K562 (cell line): ENCODE measurements around the gene TRAF5. TPM values are rescaled to one million over a fixed set of nuclear protein-coding genes. Genes with fewer than 3 reads are reported as not detected.

Experiments used
- ATAC-seq: fragments of 200-7000 bp; cut with Tn5 transposase; 3 replicates; pipeline ENCODE4 v1.9.1; 2020; ENCODE audit warnings: moderate library complexity
- BruUV-seq: library from RNA; stranded (reverse); fragments of 400-500 nt; replicated peaks from 2 replicates; lab custom pipeline; 2021; lab: Mats Ljungman, UMichigan
- CTCF ChIA-PET: fragments of 300-600 bp; formaldehyde crosslinking; extraction: SDS; loops from one replicate; lab custom pipeline; 2021; ENCODE audit warnings: low intra/inter-chr PET ratio; lab: Yijun Ruan, JAX
- POLR2A ChIA-PET: fragments of 300-600, 350-650 bp; sonication (Branson Sonifier 250); formaldehyde crosslinking; extraction: SDS; loops from one replicate; lab custom pipeline; 2021; ENCODE audit warnings: antibody characterized with exemption, inconsistent platforms; lab: Yijun Ruan, JAX
- DNase-seq, 4 experiments: peaks; one replicate each; pipeline versions ENCODE4 v3.0.0 to v3.0.0-alpha.2; 2011 to 2018; ENCODE audit warnings: low spot score in 3 of 4, mixed read lengths in 3 of 4; ENCODE audit errors: extremely low read depth in 1 of 4
- FAIRE-seq: peaks from 2 replicates; lab custom pipeline; 2011; peaks lifted over from hg19 to GRCh38; lab: Jason Lieb, UNC
- H2AFZ ChIP-seq: 2 replicates; pipeline ENCODE4 v1.6.0; 2011; ENCODE audit warnings: low read depth, low read length, control low read depth, inconsistent platforms
- H3K27ac ChIP-seq: fragments of 200-600 bp; 3 replicates; pipeline ENCODE4 v1.8.0; 2011; ENCODE audit warnings: low read depth, mild to moderate bottlenecking, control low read depth, inconsistent platforms, low read length, moderate library complexity, mixed read lengths; ENCODE audit errors: extremely low read depth
- H3K27me3 ChIP-seq, 2 experiments: fragments of 300-600 bp in 1 of 2; 2 replicates in 1 of 2; 3 replicates in 1 of 2; pipeline versions ENCODE4 v1.6.0 to v1.8.0; 2011; ENCODE audit warnings: inconsistent platforms in 2 of 2, low read length in 2 of 2, mild to moderate bottlenecking in 1 of 2, mixed read lengths in 1 of 2, moderate library complexity in 1 of 2; ENCODE audit not compliant: control insufficient read depth in 2 of 2, insufficient read depth in 2 of 2
- H3K36me3 ChIP-seq: fragments of 300-600 bp; 3 replicates; pipeline ENCODE4 v1.8.0; 2011; ENCODE audit warnings: mild to moderate bottlenecking, low read length, inconsistent platforms; ENCODE audit not compliant: control insufficient read depth, insufficient read depth
- H3K4me1 ChIP-seq, 2 experiments: fragments of 200-600 bp in 1 of 2; replicated peaks in 1 of 2; 2 replicates in 1 of 2; 3 replicates in 1 of 2; pipeline versions ENCODE4 v1.5.1 to v1.8.0; 2011; ENCODE audit warnings: inconsistent platforms in 2 of 2, low read length in 2 of 2, mild to moderate bottlenecking in 1 of 2, mixed read lengths in 1 of 2, moderate library complexity in 1 of 2; ENCODE audit not compliant: control insufficient read depth in 2 of 2, insufficient read depth in 2 of 2
- H3K4me2 ChIP-seq: 2 replicates; pipeline ENCODE4 v1.6.1; 2011; ENCODE audit warnings: low read length, control low read depth, inconsistent platforms, mixed read lengths; ENCODE audit not compliant: insufficient read depth
- H3K4me3 ChIP-seq: fragments of 200-600 bp; sonication (generic), shearing (Covaris generic); 2 replicates; pipeline ENCODE4 v1.5.1; 2016; ENCODE audit warnings: control low read depth, inconsistent platforms
- H3K79me2 ChIP-seq: fragments of 200-600 bp; 3 replicates; pipeline ENCODE4 v1.8.0; 2011; ENCODE audit warnings: low read length, inconsistent platforms; ENCODE audit not compliant: control insufficient read depth, insufficient read depth
- H3K9ac ChIP-seq, 2 experiments: 2 replicates each; pipeline versions ENCODE4 v1.6.0 to v1.6.1; 2011; ENCODE audit warnings: low read depth in 2 of 2, low read length in 2 of 2, control low read depth in 1 of 2, inconsistent platforms in 1 of 2, mild to moderate bottlenecking in 1 of 2, mixed read lengths in 1 of 2; ENCODE audit not compliant: insufficient read depth in 1 of 2
- H3K9me1 ChIP-seq: one replicate; pipeline ENCODE4 v1.6.0; 2011; ENCODE audit warnings: inconsistent platforms, mild to moderate bottlenecking, low read length, moderate library complexity; ENCODE audit not compliant: control insufficient read depth, insufficient read depth
- H3K9me3 ChIP-seq: replicated peaks from 2 replicates; pipeline ENCODE4 v1.5.1; 2011; ENCODE audit warnings: low read depth, low read length, inconsistent platforms; ENCODE audit not compliant: control insufficient read depth, insufficient read depth
- H4K20me1 ChIP-seq: replicated peaks from 2 replicates; pipeline ENCODE4 v1.6.1; 2011; ENCODE audit warnings: low read length, inconsistent platforms, mixed read lengths; ENCODE audit not compliant: control insufficient read depth, insufficient read depth
- ARID1B ChIP-seq: fragments of 450-650 bp; IDR thresholded peaks from 2 replicates; pipeline ENCODE4 v1.6.1; 2016; ENCODE audit warnings: antibody characterized with exemption, mild to moderate bottlenecking, inconsistent platforms
- BCOR ChIP-seq: fragments of 450-650 bp; IDR thresholded peaks from 2 replicates; pipeline ENCODE4 v1.6.1; 2016
- CBFA2T3 ChIP-seq: fragments of 450-650 bp; IDR thresholded peaks from 2 replicates; pipeline ENCODE4 v1.6.1; 2017
- EHMT2 ChIP-seq: fragments of 450-650 bp; IDR thresholded peaks from 2 replicates; pipeline ENCODE4 v1.6.1; 2018; ENCODE audit warnings: antibody characterized with exemption
- HDAC2 ChIP-seq: fragments of 450-650 bp; IDR thresholded peaks from 2 replicates; pipeline ENCODE4 v1.6.1; 2016; ENCODE audit warnings: mild to moderate bottlenecking
- IRF9 ChIP-seq: fragments of 450-650 bp; IDR thresholded peaks from 2 replicates; pipeline ENCODE4 v1.6.1; 2016; ENCODE audit warnings: missing biosample characterization, missing genetic modification characterization
- MYBL2 ChIP-seq, 2 experiments: fragments of 450-650 bp in 1 of 2; sonication (generic) in 1 of 2; formaldehyde crosslinking in 1 of 2; IDR thresholded peaks; 2 replicates each; pipeline versions ENCODE4 v1.6.1 to v1.8.1; 2017 to 2022; ENCODE audit warnings: borderline replicate concordance in 1 of 2, inconsistent platforms in 1 of 2, low read depth in 1 of 2, mild to moderate bottlenecking in 1 of 2, missing genetic modification reagents in 1 of 2, moderate library complexity in 1 of 2
- NEUROD1 ChIP-seq: fragments of 150-350 bp; IDR thresholded peaks from 2 replicates; pipeline ENCODE4 v1.6.1; 2014; ENCODE audit warnings: borderline replicate concordance, low read length, low read depth; ENCODE audit not compliant: partially characterized antibody
- RFX7 ChIP-seq: fragments of 250-450 bp; sonication (Bioruptor Pico); IDR thresholded peaks from 2 replicates; pipeline ENCODE4 v1.5.1; 2021; ENCODE audit warnings: mild to moderate bottlenecking
- SMARCA4 ChIP-seq: fragments of 450-650 bp; IDR thresholded peaks from 2 replicates; pipeline ENCODE4 v1.6.1; 2016
- SMARCA5 ChIP-seq: fragments of 450-650 bp; IDR thresholded peaks from 2 replicates; pipeline ENCODE4 v1.6.1; 2016
- STAT5A ChIP-seq: IDR thresholded peaks from 2 replicates; pipeline ENCODE4 v1.6.1; 2012; ENCODE audit warnings: low read length, inconsistent platforms, borderline replicate concordance
- TEAD2 ChIP-seq: fragments of 450-650 bp; IDR thresholded peaks from 2 replicates; pipeline ENCODE4 v1.6.1; 2016; ENCODE audit warnings: missing genetic modification characterization, control low read depth, missing compliant biosample characterization
- ZC3H11A ChIP-seq: IDR thresholded peaks from 2 replicates; pipeline ENCODE4 v1.6.1; 2012; ENCODE audit warnings: low read depth, low read length, improper control_type of control experiment
- ZNF277 ChIP-seq: fragments of 250-450 bp; sonication (Bioruptor Pico); IDR thresholded peaks from 2 replicates; pipeline ENCODE4 v1.8.0; 2022; ENCODE audit warnings: inconsistent platforms, mild to moderate bottlenecking, moderate library complexity, borderline replicate concordance
- ZNF507 ChIP-seq: conservative IDR thresholded peaks from 2 replicates; pipeline ENCODE4 v1.6.1; 2017; ENCODE audit warnings: missing genetic modification characterization, missing compliant biosample characterization
- ZNF57 ChIP-seq: fragments of 450-650 bp; formaldehyde crosslinking; IDR thresholded peaks from 2 replicates; pipeline ENCODE4 v1.4.0; 2020; ENCODE audit warnings: mild to moderate bottlenecking, moderate library complexity
- ZNF639 ChIP-seq, 2 experiments: fragments of 200-800 bp in 1 of 2; sonication (Bioruptor generic) in 1 of 2; sonication (generic) in 1 of 2; formaldehyde crosslinking in 1 of 2; IDR thresholded peaks in 1 of 2; conservative IDR thresholded peaks in 1 of 2; 2 replicates each; pipeline versions ENCODE4 v1.5.0 to v1.6.1; 2016 to 2020; ENCODE audit warnings: missing compliant biosample characterization in 1 of 2, missing genetic modification characterization in 1 of 2, missing genetic modification reagents in 1 of 2
- in situ Hi-C: fragments of 300-500 bp; cut with MboI; formaldehyde crosslinking; loops from 4 replicates; pipeline ENCODE4 v1.15.0; 2018; ENCODE audit warnings: inconsistent platforms, mixed read lengths
- intact Hi-C: fragments of 100-400 bp; cut with micrococcal nuclease; formaldehyde crosslinking; loops from 2 replicates; pipeline ENCODE4 v1.14.2; 2022
- polyA plus RNA-seq, 8 experiments: library from polyadenylated mRNA; depleted of rRNA in 4 of 8; stranded (reverse) in 5 of 8; unstranded in 3 of 8; fragments of >200 nt; fragmentation: Nextera tagmentation in 2 of 8; fragmentation: Illumina TruSeq in 1 of 8; extraction: Ambion mirVana in 2 of 8; extraction: Trizol in 1 of 8; gene quantifications; 2 replicates each; pipeline versions ENCODE4 v1.2.1 to v1.2.3, GENCODE V29; 2011 to 2014; ENCODE audit warnings: inconsistent platforms in 1 of 8, missing spikeins in 1 of 8
- total RNA-seq, 7 experiments: library from RNA; depleted of rRNA in 6 of 7; stranded (reverse); fragments of >200 nt in 6 of 7; fragmentation: Illumina TruSeq in 2 of 7; extraction: Trizol in 2 of 7; gene quantifications; 2 replicates each; pipeline versions ENCODE4 v1.2.1 to v1.2.3, GENCODE V29; 2011 to 2021; ENCODE audit warnings: low replicate concordance in 1 of 7
- TF ChIP-seq, protein P1 (sequence below): fragments of 200-800 bp; sonication (Bioruptor generic); IDR thresholded peaks from 2 replicates; pipeline ENCODE4 v1.6.1; 2017; ENCODE audit warnings: missing genetic modification characterization, missing compliant biosample characterization

Gene TRAF5
- total and polyA plus RNA-seq, 9 of the 15 experiments (the other 6 are each of a cell fraction or from before 2014, with no cell fraction given) = 2.0 to 9.3 (median 5.3) TPM

GRCh38 chr1:211378844-211379243 lies 52.2 kb downstream of the TRAF5 start (continued):
- TF ChIP-seq MYBL2 (IDR thresholded peaks at IDR 0.05; ENCODE audit: low read depth) = peak; percentile 61; the same call in 1 of the 2 replicates
- no peak for TF ChIP-seq MYBL2 (CRISPR knock-in tag; IDR thresholded peaks at IDR 0.05; ENCODE audit: borderline replicate concordance)
- no peak for TF ChIP-seq ZNF277
- TF ChIP-seq ZC3H11A = no peak
- no peak for TF ChIP-seq CBFA2T3
- TF ChIP-seq EHMT2 = peak; percentile 32; the same call in 1 of the 2 replicates
- peak; percentile 81 for TF ChIP-seq ARID1B
- TF ChIP-seq NEUROD1 = no peak

GRCh38 chr1:211379446-211379845 lies 52.8 kb downstream of the TRAF5 start:
- ATAC-seq = no peak
- no peak overlapping the region for H3K9ac ChIP-seq
- H3K79me2 ChIP-seq = peaks cover 15% of the 10 kb centered on the region
- in situ Hi-C loops = no loop called here
- H3K27ac ChIP-seq = no peak overlapping the region
- no peaks in the 10 kb centered on the region for H3K9me3 ChIP-seq
- no peaks in the 10 kb centered on the region for H4K20me1 ChIP-seq
- H3K36me3 ChIP-seq = 0 out of 3 replicates have a peak, but pooled peaks cover 2% of the 10 kb centered on the region
- no TSS peak for BruUV-seq
- H3K9me1 ChIP-seq = no peaks in the 10 kb centered on the region
- H3K4me2 ChIP-seq = no peak overlapping the region
- FAIRE-seq = no peak
- CTCF ChIA-PET = no interaction called here
- POLR2A ChIA-PET = no interaction called here
- H3K4me1 ChIP-seq = peaks cover 12 to 30% of the 10 kb centered on the region in 2 experiments
- intact Hi-C loops = no loop called here
- no peak overlapping the region for H2AFZ ChIP-seq
- no peaks in the 10 kb centered on the region for H3K27me3 ChIP-seq
- no peak overlapping the region for H3K4me3 ChIP-seq
- no peak for DNase-seq
- TF ChIP-seq ZNF639 (CRISPR knock-in tag; conservative IDR thresholded peaks at IDR 0.05 in 1 of 2, IDR thresholded peaks at IDR 0.05 in 1 of 2) (no peak), STAT5A (no peak), BCOR (peak; percentile 82), HDAC2 (peak; percentile 25; the same call in 1 of the 2 replicates), IRF9 (no peak), RFX7 (CRISPR knock-in tag) (no peak), TEAD2 (tag) (no peak), ZNF57 (CRISPR knock-in tag) (no peak), SMARCA4 (no peak), SMARCA5 (0 out of 2 replicates have a peak, but pooled peaks have one; percentile 16), ZNF507 (tag) (no peak)
- TF ChIP-seq, protein P1, sequence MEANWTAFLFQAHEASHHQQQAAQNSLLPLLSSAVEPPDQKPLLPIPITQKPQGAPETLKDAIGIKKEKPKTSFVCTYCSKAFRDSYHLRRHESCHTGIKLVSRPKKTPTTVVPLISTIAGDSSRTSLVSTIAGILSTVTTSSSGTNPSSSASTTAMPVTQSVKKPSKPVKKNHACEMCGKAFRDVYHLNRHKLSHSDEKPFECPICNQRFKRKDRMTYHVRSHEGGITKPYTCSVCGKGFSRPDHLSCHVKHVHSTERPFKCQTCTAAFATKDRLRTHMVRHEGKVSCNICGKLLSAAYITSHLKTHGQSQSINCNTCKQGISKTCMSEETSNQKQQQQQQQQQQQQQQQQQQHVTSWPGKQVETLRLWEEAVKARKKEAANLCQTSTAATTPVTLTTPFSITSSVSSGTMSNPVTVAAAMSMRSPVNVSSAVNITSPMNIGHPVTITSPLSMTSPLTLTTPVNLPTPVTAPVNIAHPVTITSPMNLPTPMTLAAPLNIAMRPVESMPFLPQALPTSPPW = no peak
